GM12874 (cell line): ENCODE results near the gene BSN.

Source experiments
- CTCF ChIP-seq: IDR thresholded peaks from 2 replicates; pipeline ENCODE4 v1.5.1; 2011; ENCODE audit warnings: low read depth, mild to moderate bottlenecking, control low read depth, low read length, moderate library complexity; ENCODE audit not compliant: insufficient read depth

The BSN gene

GRCh38 chr3:49634736-49635135 lies 80.5 kb downstream of the BSN start:
- no peak for TF ChIP-seq CTCF

GRCh38 chr3:49636883-49637609 lies 82.8 kb downstream of the BSN start:
- no peak for TF ChIP-seq CTCF

GRCh38 chr3:49638445-49638844 lies 84.2 kb downstream of the BSN start:
- no peak for TF ChIP-seq CTCF

- TF ChIP-seq CTCF = no peak
Observed at GRCh38 chr3:49639551-49639950, 85.3 kb downstream of the BSN start.

- TF ChIP-seq CTCF = no peak
Observed at GRCh38 chr3:49641292-49641691, 87.0 kb downstream of the BSN start.

GRCh38 chr3:49641921-49642707 lies 87.8 kb downstream of the BSN start:
- TF ChIP-seq CTCF = no peak

- no peak for TF ChIP-seq CTCF
Observed at GRCh38 chr3:49642708-49643145, 88.5 kb downstream of the BSN start.
